Muscle of leg (tissue), 16 donors: ENCODE data around the gene KCTD11. TPM values are rescaled to one million over a fixed set of nuclear protein-coding genes. Genes with fewer than 3 reads are reported as not detected.

ENCODE experiments used
- DNase-seq: peaks from one replicate; pipeline ENCODE4 v3.0.0; 2013
- H3K27ac ChIP-seq: one replicate; pipeline ENCODE4 v1.5.1; 2013; ENCODE audit warnings: mild to moderate bottlenecking, low read length, control low read depth
- H3K27me3 ChIP-seq: one replicate; pipeline ENCODE4 v1.6.1; 2013; ENCODE audit warnings: low read length; ENCODE audit not compliant: control insufficient read depth, insufficient read depth
- H3K36me3 ChIP-seq: one replicate; pipeline ENCODE4 v1.6.1; 2013; ENCODE audit warnings: low read length; ENCODE audit not compliant: control insufficient read depth, insufficient read depth
- H3K4me1 ChIP-seq: one replicate; pipeline ENCODE4 v1.6.1; 2013; ENCODE audit warnings: low read length; ENCODE audit not compliant: control insufficient read depth, insufficient read depth
- H3K4me3 ChIP-seq: one replicate; pipeline ENCODE4 v1.5.1; 2013; ENCODE audit warnings: low read length, control low read depth
- H3K9me3 ChIP-seq: replicated peaks from 2 replicates; pipeline ENCODE4 v1.6.1; 2013; ENCODE audit warnings: low read depth, low read length; ENCODE audit not compliant: control insufficient read depth
- WGBS: methylation state at CpG from one replicate; pipeline ENCODE4 v1.1.5; 2013; ENCODE audit warnings: missing lambda C conversion rate; ENCODE audit not compliant: insufficient coverage; 5-methylcytosine and 5-hydroxymethylcytosine counted together
- long read RNA-seq, 11 donors: transcript quantifications; one replicate each; lab custom pipeline, GENCODE V29; 2026
- polyA plus RNA-seq, 8 donors: library from polyadenylated mRNA; unstranded; fragments of 120-200 nt; gene quantifications; one replicate each; pipeline versions ENCODE4 v1.2.1 to v1.2.3, GENCODE V29; 2013; ENCODE audit warnings: inconsistent platforms in 1 of 8, low replicate concordance in 1 of 8; ENCODE audit not compliant: insufficient read length in 8 of 8, insufficient read depth in 1 of 8
- total RNA-seq: library from RNA; stranded (reverse); fragments of 120-200 nt; gene quantifications from one replicate; pipeline ENCODE4 v1.2.4, GENCODE V29; 2013

The KCTD11 gene
- total RNA-seq (4.7 TPM), polyA plus RNA-seq (10 to 100 TPM in 1 of 8 donors, 1 to 10 TPM in 7; 6.8 to 10.5 (median 7.9) TPM)
- long read RNA-seq, donor 1, partial matches to known transcripts, result 0 of 6 reads
- long read RNA-seq, donor 1, other reads (novel, unspliced or antisense), result 0 of 6 reads
- long read RNA-seq, donor 2, partial matches to known transcripts, result 0 of 1 reads
- long read RNA-seq, donor 2, other reads (novel, unspliced or antisense), result 0 of 1 reads
- long read RNA-seq, donor 3, transcript KCTD11-201 (1 exons, 2,783 nt), result major isoform, 11 of 14 reads
- long read RNA-seq, donor 3, partial matches to known transcripts, result 0 of 14 reads
- long read RNA-seq, donor 3, other reads (novel, unspliced or antisense), result 0 of 14 reads
- long read RNA-seq, donor 4, partial matches to known transcripts, result 0 of 3 reads
- long read RNA-seq, donor 4, other reads (novel, unspliced or antisense), result 0 of 3 reads
- long read RNA-seq, donor 5, transcript KCTD11-201 (1 exons, 2,783 nt), result major isoform, 20 of 23 reads
- long read RNA-seq, donor 5, partial matches to known transcripts, result 0 of 23 reads
- long read RNA-seq, donor 5, other reads (novel, unspliced or antisense), result 0 of 23 reads
- long read RNA-seq, donor 6, transcript KCTD11-201 (1 exons, 2,783 nt), result major isoform, 8 of 9 reads
- long read RNA-seq, donor 6, partial matches to known transcripts, result 0 of 9 reads
- long read RNA-seq, donor 6, other reads (novel, unspliced or antisense), result 0 of 9 reads
- long read RNA-seq, donor 7, transcript KCTD11-201 (1 exons, 2,783 nt), result major isoform, 11 of 15 reads
- long read RNA-seq, donor 7, partial matches to known transcripts, result 0 of 15 reads
- long read RNA-seq, donor 7, other reads (novel, unspliced or antisense), result 0 of 15 reads
- long read RNA-seq, donor 8, transcript KCTD11-201 (1 exons, 2,783 nt), result major isoform, 5 of 7 reads
- long read RNA-seq, donor 8, partial matches to known transcripts, result 0 of 7 reads
- long read RNA-seq, donor 8, other reads (novel, unspliced or antisense), result 0 of 7 reads
- long read RNA-seq, donor 9, transcript KCTD11-201 (1 exons, 2,783 nt), result major isoform, 5 of 6 reads
- long read RNA-seq, donor 9, partial matches to known transcripts, result 0 of 6 reads
- long read RNA-seq, donor 9, other reads (novel, unspliced or antisense), result 0 of 6 reads
- long read RNA-seq, donor 10, transcript KCTD11-201 (1 exons, 2,783 nt), result major isoform, 9 of 10 reads
- long read RNA-seq, donor 10, partial matches to known transcripts, result 0 of 10 reads
- long read RNA-seq, donor 10, other reads (novel, unspliced or antisense), result 0 of 10 reads
- long read RNA-seq, donor 11, transcript KCTD11-201 (1 exons, 2,783 nt), result major isoform, 14 of 15 reads
- long read RNA-seq, donor 11, partial matches to known transcripts, result 0 of 15 reads
- long read RNA-seq, donor 11, other reads (novel, unspliced or antisense), result 0 of 15 reads

DNA sequence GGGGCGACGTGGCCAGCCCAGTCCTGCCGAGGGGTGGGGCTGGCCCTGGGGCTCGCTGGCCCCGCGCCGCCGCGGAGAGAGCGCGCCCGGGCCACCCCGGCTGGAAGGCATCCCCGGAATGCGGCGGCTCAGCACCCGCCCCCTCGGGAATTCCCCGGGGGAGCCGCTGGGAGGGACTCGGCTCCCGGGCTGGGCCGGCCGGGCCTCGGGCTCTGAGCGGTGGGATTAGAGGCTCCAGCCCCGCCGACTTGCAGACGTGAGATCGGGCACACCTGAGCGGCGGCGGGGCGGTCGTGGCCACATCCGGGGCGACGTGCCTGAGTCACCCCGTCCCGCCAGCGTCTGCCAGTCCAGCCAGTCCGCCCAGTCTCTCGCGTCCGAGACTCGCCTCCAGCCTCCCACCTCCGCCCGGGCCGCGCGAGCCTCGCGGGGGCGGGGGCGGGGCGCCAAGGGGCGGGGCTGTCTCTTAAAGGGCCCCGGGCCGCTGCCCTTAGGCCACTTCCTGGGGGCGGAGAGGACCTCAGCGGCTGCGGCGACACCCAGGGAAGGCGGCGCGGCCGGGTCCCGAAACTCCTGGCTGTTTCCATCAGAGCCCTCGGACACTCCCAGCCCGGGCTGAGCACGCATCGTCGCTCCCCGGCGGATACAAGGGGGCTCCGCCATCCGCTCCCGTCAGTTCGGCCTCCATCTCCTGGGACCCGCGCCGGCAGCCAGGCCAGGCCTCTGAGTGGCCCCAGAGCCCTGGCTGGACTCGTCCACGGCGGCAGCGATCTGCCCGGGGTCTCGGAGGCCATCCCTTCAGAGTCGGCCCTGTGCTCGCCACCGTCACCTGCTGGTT lies at the start of gene KCTD11:
TSS of gene KCTD11 (plus strand) at position 498 of the 838 bp plus-strand sequence.
- H3K27me3 ChIP-seq, result no peaks in the 10 kb centered on the region
- peak within 1 kb of the TSS; percentile 81 for H3K4me3 ChIP-seq
- peak within 1 kb of the TSS; percentile 98 for H3K27ac ChIP-seq
- no peaks in the 10 kb centered on the region for H3K9me3 ChIP-seq
- DNase-seq, result peak; percentile 95
- no peaks in the 10 kb centered on the region for H3K36me3 ChIP-seq
- peaks cover 79% of the 10 kb centered on the region for H3K4me1 ChIP-seq
- WGBS, result under 1% methylated on average over 88 of the region's 91 CpGs

- Histone ChIP-seq H3K27me3 (peaks cover 5% of the 10 kb centered on the region), H3K9me3 (no peaks in the 10 kb centered on the region), H3K4me3 (no peak overlapping the region), H3K4me1 (peaks cover 12% of the 10 kb centered on the region), H3K36me3 (no peaks in the 10 kb centered on the region), H3K27ac (no peak overlapping the region)
- WGBS, result 87% methylated on average over 3 of the region's 7 CpGs
- DNase-seq, result no peak
Observed at GRCh38 chr17:7304179-7304578, 47.8 kb upstream of the KCTD11 start.

GRCh38 chr17:7306911-7307685 lies 44.9 kb upstream of the KCTD11 start, which contains the start of gene EIF5A:
TSS of gene EIF5A (plus strand) at chr17:7307628. CDS start at chr17:7309636, 2,008 bp downstream.
- peak within 1 kb of the TSS; percentile 98 for H3K27ac ChIP-seq
- peaks cover under 1% of the 10 kb centered on the region for H3K27me3 ChIP-seq
- H3K36me3 ChIP-seq, result peaks cover 28% of the 10 kb centered on the region
- peaks cover 21% of the 10 kb centered on the region for H3K4me1 ChIP-seq
- under 1% methylated on average over 63 of the region's 64 CpGs for WGBS
- H3K9me3 ChIP-seq, result no peaks in the 10 kb centered on the region
- peak; percentile 100 for DNase-seq
- peak within 1 kb of the TSS; percentile 88 for H3K4me3 ChIP-seq

DNA sequence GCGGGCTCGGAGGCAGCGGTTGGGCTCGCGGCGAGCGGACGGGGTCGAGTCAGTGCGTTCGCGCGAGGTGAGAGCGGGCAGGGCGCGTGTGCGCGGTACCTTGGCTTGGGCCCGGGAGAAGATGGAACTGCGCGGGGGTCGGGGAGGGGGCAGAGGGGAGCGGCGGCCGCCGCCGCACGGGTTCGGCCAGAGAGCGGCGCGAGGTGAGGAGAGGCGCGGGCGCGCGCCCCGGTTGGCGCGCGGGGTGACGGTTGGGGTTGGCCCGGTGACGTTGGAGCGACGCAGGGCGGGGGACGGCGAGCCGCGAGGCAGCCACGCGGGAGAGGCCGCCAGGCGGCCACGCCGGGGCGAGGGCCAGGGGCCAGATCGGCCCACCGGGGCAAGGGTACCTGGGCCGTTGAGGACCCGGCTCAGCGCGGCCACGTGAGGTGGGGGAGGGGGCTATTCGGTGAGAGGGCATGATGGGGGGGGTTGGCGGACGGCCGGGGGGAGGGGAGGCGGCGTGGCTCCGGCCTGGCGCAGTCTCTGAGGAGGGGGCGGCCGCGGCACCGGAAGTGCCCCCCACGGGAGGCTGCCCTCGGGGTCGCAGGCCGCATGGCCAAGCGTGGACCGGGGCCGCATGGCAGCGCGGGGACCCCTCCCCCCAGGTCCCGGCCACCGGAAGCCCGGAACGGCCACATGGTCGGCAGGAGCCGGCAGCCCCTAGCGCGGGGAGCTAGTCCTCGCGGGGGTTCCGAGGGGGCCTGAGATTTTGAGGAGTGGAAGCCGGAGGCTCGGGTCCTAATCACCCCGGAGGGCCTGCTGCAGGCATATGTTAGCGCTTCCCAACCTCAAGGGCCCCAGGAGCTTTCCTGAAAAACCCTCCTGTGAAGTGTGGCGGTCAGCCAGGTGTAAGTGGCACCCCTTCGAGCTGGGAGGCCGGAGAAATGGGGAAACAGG lies 44.0 kb upstream of the KCTD11 start:
- Histone ChIP-seq H3K4me1 (peaks cover 21% of the 10 kb centered on the region), H3K4me3 (peak overlapping the region; percentile 88), H3K27ac (peak overlapping the region; percentile 98), H3K36me3 (peaks cover 37% of the 10 kb centered on the region), H3K9me3 (no peaks in the 10 kb centered on the region), H3K27me3 (no peaks in the 10 kb centered on the region)
- 1% methylated on average over 93 of the region's 104 CpGs for WGBS
- DNase-seq, result peak; percentile 67

DNA sequence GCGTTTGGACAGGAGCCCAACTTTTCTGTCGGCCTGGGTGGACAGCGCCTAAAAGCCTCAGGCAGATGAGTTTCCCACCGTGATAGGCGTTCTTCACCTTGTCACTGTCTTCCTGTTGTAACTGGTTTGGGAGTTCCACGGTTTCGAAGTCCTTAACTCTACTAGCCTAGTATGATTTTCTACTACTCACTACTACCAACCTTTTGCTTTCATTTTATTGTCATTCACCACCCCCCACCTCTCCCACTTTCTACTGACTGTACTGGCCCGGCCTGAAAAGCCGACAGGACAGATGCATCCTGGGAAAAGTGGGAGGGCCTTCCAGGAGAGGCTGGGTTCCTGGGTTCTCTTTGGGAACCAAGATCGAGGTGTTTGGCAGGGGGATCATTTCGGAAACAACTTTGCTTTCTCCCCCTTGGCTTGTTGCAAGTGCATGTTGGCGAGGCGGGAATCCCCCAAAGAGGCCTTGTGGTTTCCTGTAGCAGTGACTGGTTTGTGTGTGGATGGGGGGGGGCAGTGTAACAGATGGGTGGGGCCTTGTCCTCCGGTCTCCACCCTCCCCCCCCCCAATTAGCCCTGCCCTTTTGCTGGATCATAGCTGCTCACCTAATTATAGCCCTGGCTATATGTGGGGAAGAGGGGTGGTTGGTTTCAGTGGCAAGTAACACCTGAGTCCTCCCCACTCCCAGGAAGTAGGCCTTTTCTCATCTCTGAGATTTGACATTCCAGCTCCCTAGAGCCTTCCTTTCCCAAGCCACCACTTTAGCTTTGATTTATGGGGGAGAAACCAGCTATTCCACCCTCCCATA lies 43.1 kb upstream of the KCTD11 start:
- Histone ChIP-seq H3K4me3 (peak overlapping the region; percentile 88), H3K4me1 (peaks cover 28% of the 10 kb centered on the region), H3K9me3 (no peaks in the 10 kb centered on the region), H3K36me3 (peaks cover 46% of the 10 kb centered on the region), H3K27me3 (no peaks in the 10 kb centered on the region), H3K27ac (peak overlapping the region; percentile 98)
- 0% methylated on average over 6 of the region's 14 CpGs for WGBS
- DNase-seq, result peak; percentile 90

DNA sequence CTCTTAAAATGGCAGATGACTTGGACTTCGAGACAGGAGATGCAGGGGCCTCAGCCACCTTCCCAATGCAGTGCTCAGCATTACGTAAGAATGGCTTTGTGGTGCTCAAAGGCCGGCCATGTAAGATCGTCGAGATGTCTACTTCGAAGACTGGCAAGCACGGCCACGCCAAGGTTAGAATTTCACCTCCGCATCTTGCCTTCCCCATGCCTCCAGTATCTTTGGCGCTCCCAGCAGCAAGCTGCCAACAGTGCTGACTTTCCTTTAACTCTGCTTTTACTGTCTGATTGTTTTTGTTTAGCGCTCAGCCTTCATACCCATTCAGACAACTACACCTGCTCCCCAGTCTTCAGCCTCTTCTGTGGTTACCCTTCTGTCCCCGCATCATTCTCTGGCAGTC lies 42.3 kb upstream of the KCTD11 start:
- H3K27ac ChIP-seq, result peak overlapping the region; percentile 98
- DNase-seq, result no peak
- no peak overlapping the region for H3K4me3 ChIP-seq
- no peaks in the 10 kb centered on the region for H3K27me3 ChIP-seq
- peaks cover 50% of the 10 kb centered on the region for H3K36me3 ChIP-seq
- H3K4me1 ChIP-seq, result peaks cover 36% of the 10 kb centered on the region
- WGBS, result 86% methylated on average over 12 of the region's 12 CpGs
- no peaks in the 10 kb centered on the region for H3K9me3 ChIP-seq

DNA sequence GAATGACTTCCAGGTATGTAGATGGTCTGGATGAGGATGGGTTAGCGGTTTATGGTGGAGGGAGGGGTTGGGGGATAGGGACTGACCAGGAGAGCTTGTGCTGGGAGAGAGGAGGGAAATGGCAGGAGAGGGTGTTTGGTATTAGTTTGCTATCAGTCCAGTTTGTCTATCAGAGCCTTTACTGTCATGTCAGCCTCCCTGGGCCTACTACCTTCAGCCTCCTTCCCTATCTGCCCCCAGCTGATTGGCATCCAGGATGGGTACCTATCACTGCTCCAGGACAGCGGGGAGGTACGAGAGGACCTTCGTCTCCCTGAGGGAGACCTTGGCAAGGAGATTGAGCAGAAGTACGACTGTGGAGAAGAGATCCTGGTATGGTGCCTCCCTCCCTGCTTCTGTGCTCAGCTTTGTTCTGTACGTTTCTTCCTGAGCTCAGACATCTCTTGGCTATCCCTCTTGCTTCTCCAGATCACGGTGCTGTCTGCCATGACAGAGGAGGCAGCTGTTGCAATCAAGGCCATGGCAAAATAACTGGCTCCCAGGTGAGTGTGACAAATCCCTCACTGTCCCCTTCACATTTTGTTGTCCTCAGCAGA lies 40.8 kb upstream of the KCTD11 start:
- no peak overlapping the region for H3K27ac ChIP-seq
- peaks cover 55% of the 10 kb centered on the region for H3K36me3 ChIP-seq
- H3K4me1 ChIP-seq, result peaks cover 43% of the 10 kb centered on the region
- WGBS, result 82% methylated on average over 7 of the region's 7 CpGs
- no peaks in the 10 kb centered on the region for H3K9me3 ChIP-seq
- H3K27me3 ChIP-seq, result no peaks in the 10 kb centered on the region
- no peak overlapping the region for H3K4me3 ChIP-seq
- no peak for DNase-seq
